GM21723 (cell line): Measurements from ENCODE around the gene DEFB129.
"Not testable (repeated sequence)": the region's sequence is repeated elsewhere in the genome, so short reads cannot be mapped to it uniquely, and the experiment has no call there.

Experiments
- ATAC-seq: cut with Tn5 transposase; IDR thresholded peaks from one replicate; pipeline ENCODE4 v1.9.1; 2021; ENCODE audit warnings: mild to moderate bottlenecking, moderate library complexity; ENCODE audit not compliant: unreplicated experiment

DEFB129 gene

DNA sequence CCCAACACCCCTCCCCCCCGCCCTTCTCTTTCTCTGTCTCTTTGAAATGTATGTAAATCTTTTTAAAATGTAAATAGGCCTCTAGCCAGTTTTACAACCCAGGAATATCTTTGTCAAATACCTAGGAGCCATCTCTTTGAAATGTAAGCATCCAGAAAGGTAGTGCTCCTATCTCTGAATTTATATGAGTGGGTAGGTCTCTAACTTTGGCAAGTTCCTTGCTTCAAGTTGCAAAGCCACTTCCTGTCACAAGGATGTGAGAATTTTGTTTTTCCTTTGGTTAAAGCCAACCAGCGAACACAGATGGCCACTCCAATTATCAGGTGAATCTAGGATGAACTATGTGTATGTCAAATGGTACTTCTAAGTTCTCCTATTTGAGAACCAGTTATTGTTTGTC lies 24.3 kb downstream of the DEFB129 start:
- ATAC-seq, result no peak

DNA sequence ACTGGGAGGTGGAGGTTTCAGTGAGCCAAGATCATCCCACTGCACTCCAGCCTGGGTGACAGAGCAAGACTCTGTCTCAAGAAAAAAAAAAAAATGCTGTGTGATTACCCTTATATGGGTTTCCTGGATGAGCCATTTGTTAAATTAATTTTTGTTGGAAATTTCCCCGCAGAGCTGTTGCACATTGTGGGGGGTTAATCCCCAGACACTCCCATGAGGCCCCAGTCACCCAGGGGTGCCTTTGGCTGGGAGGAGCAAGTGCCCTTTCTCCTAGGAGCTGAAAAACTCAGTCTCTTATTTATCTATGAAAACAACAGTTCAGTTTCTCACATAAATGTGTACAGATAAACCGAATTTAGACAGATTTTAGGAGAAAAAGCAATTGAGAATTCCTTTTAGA lies 25.7 kb downstream of the DEFB129 start:
- no peak for ATAC-seq

DNA sequence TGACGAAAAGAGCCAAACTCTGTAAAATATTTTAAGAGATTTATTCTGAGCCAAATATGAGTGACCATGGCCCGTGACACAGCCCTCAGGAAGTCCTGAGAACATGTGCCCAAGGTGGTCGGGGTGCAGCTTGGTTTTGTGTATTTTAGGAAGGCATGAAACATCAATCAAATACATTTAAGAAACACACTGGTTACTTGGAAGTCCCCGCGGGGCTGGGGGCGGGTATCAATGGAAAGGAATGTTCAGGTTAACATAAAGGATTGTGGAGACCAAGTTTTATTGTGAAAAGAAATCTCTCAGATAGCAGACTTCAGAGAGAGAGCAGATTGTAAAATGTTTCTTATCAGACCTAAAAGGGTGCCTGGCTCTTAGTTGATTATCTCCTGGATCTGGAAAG lies 26.4 kb downstream of the DEFB129 start:
- not testable (repeated sequence) for ATAC-seq

DNA sequence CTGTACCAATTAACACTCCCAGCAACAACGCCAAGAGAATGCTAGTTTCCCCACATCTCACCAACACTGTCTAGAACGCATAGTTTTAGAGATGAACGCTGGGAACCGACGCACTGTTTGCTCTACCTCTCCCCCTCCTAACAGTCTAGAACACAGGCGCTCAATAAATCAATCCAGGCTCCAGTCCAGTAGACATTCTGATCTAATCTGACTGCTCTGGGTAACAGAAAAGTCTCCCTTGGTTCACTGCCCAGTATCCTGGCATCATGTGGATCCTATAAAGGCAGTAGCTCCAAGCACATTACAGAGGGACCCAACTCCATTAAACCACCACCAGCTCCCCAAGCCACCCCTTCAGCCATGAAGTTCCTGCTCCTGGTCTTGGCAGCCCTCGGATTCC lies 30.4 kb downstream of the DEFB129 start, which contains the start of gene DEFB132:
DEFB132 (plus strand) TSS at position 306 of the 400 bp plus-strand sequence; CDS start at position 361, 55 bp downstream.
- no peak for ATAC-seq

- no peak for ATAC-seq
These were observed 31.3 kb downstream of the DEFB129 start for GRCh38 chr20:258269-258858.

DNA sequence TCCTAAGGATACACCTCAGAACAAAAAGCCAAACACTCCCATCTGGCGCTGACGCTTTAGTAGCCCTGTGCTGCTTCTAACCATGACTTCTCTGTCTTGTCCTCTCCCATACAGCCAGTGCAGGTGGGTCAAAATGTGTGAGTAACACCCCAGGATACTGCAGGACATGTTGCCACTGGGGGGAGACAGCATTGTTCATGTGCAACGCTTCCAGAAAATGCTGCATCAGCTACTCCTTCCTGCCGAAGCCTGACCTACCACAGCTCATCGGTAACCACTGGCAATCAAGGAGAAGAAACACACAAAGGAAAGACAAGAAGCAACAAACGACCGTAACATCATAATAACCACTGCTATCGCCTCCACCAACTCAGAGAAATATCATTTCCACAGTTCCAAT lies 31.9 kb downstream of the DEFB129 start:
- no peak for ATAC-seq

GRCh38 chr20:259981-260380 lies 32.9 kb downstream of the DEFB129 start:
- no peak for ATAC-seq

DNA sequence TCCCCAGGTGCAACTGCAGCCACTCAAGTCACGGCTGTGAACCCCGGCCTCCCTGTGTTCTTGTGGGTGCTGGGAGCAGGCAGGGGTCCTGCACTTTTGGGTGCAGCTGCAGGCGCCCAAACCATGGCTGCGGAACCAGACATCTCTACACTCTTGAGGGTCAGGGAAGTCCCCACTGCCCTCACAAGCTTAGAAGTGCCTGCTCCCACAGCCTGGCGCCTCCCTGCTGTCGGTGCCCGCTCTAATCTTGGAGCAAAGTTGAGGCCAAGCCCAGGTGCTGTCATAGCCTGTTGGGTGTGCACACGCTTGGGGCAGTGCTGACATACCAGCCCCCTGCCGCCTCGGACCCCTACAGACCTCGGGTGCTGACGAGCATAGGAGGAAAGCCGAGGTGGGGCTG lies 36.6 kb downstream of the DEFB129 start:
- ATAC-seq, result no peak

- ATAC-seq, result peak; percentile 89
These were observed 39.8 kb downstream of the DEFB129 start for GRCh38 chr20:266596-267562.

DNA sequence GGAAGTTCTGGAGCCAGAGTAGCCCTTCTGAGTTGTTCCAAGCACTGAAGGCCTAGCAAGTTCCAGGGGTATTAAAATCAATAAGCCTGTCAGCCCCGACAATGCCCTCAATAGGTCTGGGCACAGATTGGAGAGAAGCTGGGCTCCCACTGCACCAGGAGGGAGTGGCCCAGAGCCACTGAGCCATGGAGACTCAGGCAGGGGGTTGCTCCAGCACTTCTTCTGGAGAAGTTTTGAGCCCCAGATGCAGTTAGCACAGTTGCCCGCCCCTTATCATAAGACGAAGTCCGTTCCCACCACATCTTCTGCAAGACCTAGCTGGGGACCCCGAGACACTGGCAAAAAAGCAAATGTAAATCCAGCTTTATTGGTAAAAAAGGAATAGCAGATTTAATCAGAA lies 43.5 kb downstream of the DEFB129 start:
- ATAC-seq, result no peak

DNA sequence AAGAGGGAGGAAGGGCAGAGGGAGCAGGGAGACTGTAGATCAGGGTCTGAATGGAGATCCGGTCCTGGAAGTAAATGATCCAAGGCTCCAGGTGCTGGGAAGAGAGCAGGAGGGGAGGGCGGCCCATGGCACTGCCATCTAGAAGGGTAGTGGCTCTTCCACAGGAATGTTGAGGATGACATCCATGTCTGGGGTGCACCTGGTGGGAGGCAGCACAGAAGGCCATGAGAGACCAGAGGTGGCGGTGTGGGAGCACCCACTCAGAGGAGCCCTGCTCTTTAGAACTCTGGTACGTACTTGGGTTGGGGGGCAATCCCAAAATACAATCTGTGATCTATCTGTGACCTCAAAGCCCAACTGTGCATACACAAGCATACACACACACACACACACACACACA lies 44.0 kb downstream of the DEFB129 start:
- no peak for ATAC-seq

DNA sequence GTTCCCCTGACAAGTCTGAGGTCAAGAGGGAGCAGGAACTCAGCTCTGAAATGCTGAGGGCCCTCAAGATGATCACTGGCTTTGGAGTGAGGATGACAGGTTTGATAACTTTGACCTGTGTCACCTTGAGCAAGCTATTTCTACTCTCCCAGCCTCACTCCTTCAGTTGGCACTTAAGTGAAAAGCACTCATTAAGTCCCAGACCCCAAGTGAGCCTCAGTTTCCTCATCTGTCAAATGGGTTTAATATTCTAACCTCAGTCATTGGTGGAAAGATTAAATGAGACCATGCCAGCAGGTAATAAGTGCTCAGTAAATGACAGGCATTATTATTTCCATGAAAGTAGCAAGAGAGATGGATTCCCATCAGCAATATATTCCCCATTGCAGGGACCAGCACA lies 44.5 kb downstream of the DEFB129 start:
- ATAC-seq, result no peak

- ATAC-seq, result no peak
These were observed 45.7 kb downstream of the DEFB129 start for GRCh38 chr20:272718-273117.

DNA sequence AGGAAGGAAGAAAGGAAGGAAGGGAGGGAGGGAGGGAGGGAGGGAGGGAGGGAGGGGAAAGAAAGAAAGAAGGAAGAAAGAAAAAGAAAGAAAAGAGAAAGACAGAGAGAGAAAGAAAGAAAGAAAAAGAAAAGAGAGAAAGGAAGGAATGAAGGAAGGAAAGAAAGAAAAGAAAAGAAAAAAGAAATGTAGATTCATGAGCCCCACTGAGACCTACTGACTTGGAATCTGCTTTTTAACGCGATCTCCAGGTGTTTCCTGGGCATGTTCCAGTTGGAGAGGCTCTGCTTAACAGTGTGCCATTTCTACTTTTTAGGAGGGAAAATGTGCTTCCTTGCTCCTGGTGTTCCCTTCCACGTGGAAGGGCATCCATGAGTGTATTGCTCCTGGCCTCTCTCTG lies 46.8 kb downstream of the DEFB129 start:
- ATAC-seq, result no peak

DNA sequence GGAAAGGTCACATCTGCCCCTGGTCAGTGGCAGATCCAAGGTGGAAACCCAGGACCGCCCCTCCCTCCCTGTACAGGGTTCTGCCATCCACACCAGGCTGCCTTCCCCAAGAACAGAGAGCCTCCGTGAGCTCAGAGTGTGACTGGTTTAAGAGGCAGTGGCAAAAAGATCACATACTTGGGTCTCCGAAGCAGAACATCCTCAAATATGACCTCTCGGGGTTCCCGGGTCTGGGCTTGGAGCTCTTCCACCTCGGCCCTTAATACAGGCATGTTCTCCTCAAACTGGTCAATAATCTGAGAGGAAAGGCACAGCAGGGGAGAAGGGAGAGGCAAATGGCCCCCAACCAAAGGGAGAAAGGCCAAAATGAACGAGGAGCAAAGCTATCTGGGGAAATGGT lies 48.7 kb downstream of the DEFB129 start:
- no peak for ATAC-seq

GRCh38 chr20:276620-277495 lies 49.8 kb downstream of the DEFB129 start:
- no peak for ATAC-seq

GRCh38 chr20:277496-277781 lies 50.4 kb downstream of the DEFB129 start:
- no peak for ATAC-seq

DNA sequence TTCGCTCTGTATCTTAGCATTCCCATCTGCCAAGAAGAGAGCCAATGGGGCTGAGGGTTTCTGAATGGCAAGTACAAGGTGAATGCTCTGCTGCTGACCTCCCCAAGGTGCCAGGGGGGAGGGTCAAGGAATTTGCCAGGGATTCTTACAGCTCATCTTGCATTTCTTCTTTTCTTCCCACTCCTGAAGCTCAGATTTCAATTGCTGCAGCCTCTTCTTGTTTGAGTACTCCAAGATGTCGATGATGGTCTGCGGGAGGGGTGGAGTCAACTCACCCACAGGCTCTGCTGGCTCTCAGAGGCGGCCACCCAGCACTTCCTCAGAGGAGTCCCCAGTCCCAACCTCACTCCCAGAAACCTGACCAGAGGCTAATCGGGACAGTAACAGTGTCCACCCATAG lies 51.1 kb downstream of the DEFB129 start:
- ATAC-seq, result no peak

- ATAC-seq, result no peak
These were observed 51.8 kb downstream of the DEFB129 start for GRCh38 chr20:278607-279571.
